SK-N-SH (cell line): ENCODE results near the gene THY1. TPM values are rescaled to one million over a fixed set of nuclear protein-coding genes. Genes with fewer than 3 reads are reported as not detected.

Experiments
- CTCF ChIA-PET: fragments of 300-600, 350-600 bp; formaldehyde crosslinking; extraction: SDS; loops from one replicate; lab custom pipeline; 2021; lab: Yijun Ruan, JAX
- POLR2A ChIA-PET: fragments of 350-600 bp; sonication (Branson Sonifier 250); formaldehyde crosslinking; extraction: SDS; loops from one replicate; lab custom pipeline; 2020; ENCODE audit warnings: antibody characterized with exemption, inconsistent platforms; lab: Yijun Ruan, JAX
- DNase-seq: peaks from one replicate; pipeline ENCODE4 v3.0.0; 2012
- H2AFZ ChIP-seq: fragments of 200-600 bp; sonication (generic); 2 replicates; pipeline ENCODE4 v1.8.1; 2016; ENCODE audit warnings: antibody characterized with exemption, mild to moderate bottlenecking, low read depth
- H3F3A ChIP-seq: fragments of 200-600 bp; sonication (generic); replicated peaks from 2 replicates; pipeline ENCODE3; 2016; ENCODE audit warnings: antibody characterized with exemption, mild to moderate bottlenecking; ENCODE audit not compliant: insufficient read depth
- H3K27ac ChIP-seq, 2 experiments: fragments of 200-500 bp in 1 of 2; fragments of 200-600 bp in 1 of 2; sonication (Bioruptor generic) in 1 of 2; sonication (generic), shearing (Covaris generic) in 1 of 2; 2 replicates each; pipeline versions ENCODE4 v1.5.1 to v1.6.1; 2014 to 2016; ENCODE audit warnings: low read depth in 2 of 2, inconsistent platforms in 1 of 2, low read length in 1 of 2, mild to moderate bottlenecking in 1 of 2, mixed read lengths in 1 of 2
- H3K27me3 ChIP-seq: fragments of 200-600 bp; sonication (generic), shearing (Covaris generic); 2 replicates; pipeline ENCODE4 v1.6.1; 2016; ENCODE audit warnings: mixed run types; ENCODE audit not compliant: insufficient read depth
- H3K36me3 ChIP-seq, 2 experiments: fragments of 200-500 bp in 1 of 2; fragments of 200-600 bp in 1 of 2; sonication (Bioruptor generic) in 1 of 2; sonication (generic) in 1 of 2; replicated peaks in 1 of 2; 2 replicates each; pipeline versions ENCODE3 to v1.5.1; 2014 to 2016; ENCODE audit warnings: low read length in 1 of 2, mild to moderate bottlenecking in 1 of 2; ENCODE audit not compliant: insufficient read depth in 2 of 2, control insufficient read depth in 1 of 2
- H3K4me1 ChIP-seq, 2 experiments: fragments of 200-500 bp in 1 of 2; fragments of 200-600 bp in 1 of 2; sonication (Bioruptor generic) in 1 of 2; sonication (generic), shearing (Covaris generic) in 1 of 2; 2 replicates each; pipeline versions ENCODE4 v1.5.1 to v1.6.1; 2014 to 2016; ENCODE audit warnings: low read depth in 1 of 2, low read length in 1 of 2, mixed run types in 1 of 2; ENCODE audit not compliant: insufficient read depth in 2 of 2, control insufficient read depth in 1 of 2
- H3K4me2 ChIP-seq: fragments of 200-600 bp; sonication (generic), shearing (Covaris generic); 2 replicates; pipeline ENCODE4 v1.6.1; 2017; ENCODE audit warnings: mixed run types
- H3K4me3 ChIP-seq, 2 experiments: fragments of 200-500 bp in 1 of 2; fragments of 200-600 bp in 1 of 2; sonication (Bioruptor generic) in 1 of 2; sonication (generic), shearing (Covaris generic) in 1 of 2; 2 replicates each; pipeline versions ENCODE4 v1.5.1 to v1.8.1; 2014 to 2016; ENCODE audit warnings: low read depth in 2 of 2, inconsistent platforms in 1 of 2, low read length in 1 of 2, mild to moderate bottlenecking in 1 of 2, mixed read lengths in 1 of 2, moderate library complexity in 1 of 2
- H3K79me2 ChIP-seq: fragments of 200-600 bp; sonication (generic); 2 replicates; pipeline ENCODE4 v1.8.1; 2017; ENCODE audit warnings: mild to moderate bottlenecking; ENCODE audit not compliant: insufficient read depth
- H3K9ac ChIP-seq: fragments of 200-600 bp; sonication (generic); 2 replicates; pipeline ENCODE4 v1.6.1; 2017; ENCODE audit warnings: mixed run types
- H3K9me2 ChIP-seq: fragments of 200-600 bp; sonication (generic); 2 replicates; pipeline ENCODE4 v1.6.1; 2017; ENCODE audit warnings: mixed run types
- H3K9me3 ChIP-seq: fragments of 200-600 bp; sonication (generic); 2 replicates; pipeline ENCODE4 v1.6.1; 2017; ENCODE audit warnings: mixed run types, mild to moderate bottlenecking, moderate library complexity
- H4K20me1 ChIP-seq: fragments of 200-600 bp; sonication (generic); 2 replicates; pipeline ENCODE4 v1.6.1; 2017; ENCODE audit warnings: mild to moderate bottlenecking, mixed run types; ENCODE audit not compliant: insufficient read depth
- CTCF ChIP-seq: fragments of 200-600 bp; sonication (generic); IDR thresholded peaks from 2 replicates; pipeline ENCODE4 v1.6.1; 2017; ENCODE audit warnings: antibody characterized with exemption, mild to moderate bottlenecking, moderate library complexity
- EP300 ChIP-seq, 2 experiments: IDR thresholded peaks; 2 replicates each; pipeline versions ENCODE4 v1.4.0 to v1.6.1; 2012; ENCODE audit warnings: borderline replicate concordance in 1 of 2, low read depth in 1 of 2, low read length in 1 of 2
- FOSL2 ChIP-seq: IDR thresholded peaks from 2 replicates; pipeline ENCODE4 v1.4.0; 2012; ENCODE audit warnings: low read depth, mild to moderate bottlenecking, moderate library complexity, borderline replicate concordance
- GABPA ChIP-seq: IDR thresholded peaks from 2 replicates; pipeline ENCODE4 v1.4.0; 2012; ENCODE audit warnings: low read depth, mild to moderate bottlenecking
- IRF3 ChIP-seq: fragments of 150-350 bp; IDR thresholded peaks from 2 replicates; pipeline ENCODE4 v1.6.1; 2016; ENCODE audit warnings: mild to moderate bottlenecking, low read depth, low read length
- JUND ChIP-seq: IDR thresholded peaks from 2 replicates; pipeline ENCODE4 v1.4.0; 2012
- MXI1 ChIP-seq: IDR thresholded peaks from 2 replicates; pipeline ENCODE4 v1.6.1; 2012; ENCODE audit warnings: mild to moderate bottlenecking, low read depth, low read length, improper control_type of control experiment
- NRF1 ChIP-seq: IDR thresholded peaks from 2 replicates; pipeline ENCODE4 v1.6.1; 2012; ENCODE audit warnings: low read depth, mild to moderate bottlenecking, low read length
- POLR2AphosphoS5 ChIP-seq: IDR thresholded peaks from 2 replicates; pipeline ENCODE4 v1.6.1; 2012; ENCODE audit warnings: low read depth, low read length
- RAD21 ChIP-seq: IDR thresholded peaks from 2 replicates; pipeline ENCODE4 v1.6.1; 2012; ENCODE audit warnings: mild to moderate bottlenecking, low read length
- RCOR1 ChIP-seq: fragments of 150-350 bp; IDR thresholded peaks from 2 replicates; pipeline ENCODE4 v1.6.1; 2017; ENCODE audit warnings: antibody characterized with exemption, low read length
- RFX5 ChIP-seq: IDR thresholded peaks from 2 replicates; pipeline ENCODE4 v1.6.1; 2012; ENCODE audit warnings: mild to moderate bottlenecking, improper control_type of control experiment, low read length
- SIN3A ChIP-seq: IDR thresholded peaks from 2 replicates; pipeline ENCODE4 v1.6.1; 2012; ENCODE audit warnings: low read depth, mild to moderate bottlenecking, low read length, moderate library complexity, borderline replicate concordance
- SMC3 ChIP-seq: IDR thresholded peaks from 2 replicates; pipeline ENCODE4 v1.6.1; 2012; ENCODE audit warnings: low read depth, low read length, improper control_type of control experiment
- TAF1 ChIP-seq: IDR thresholded peaks from 2 replicates; pipeline ENCODE4 v1.6.1; 2012; ENCODE audit warnings: low read depth, mild to moderate bottlenecking, low read length, moderate library complexity, borderline replicate concordance
- USF2 ChIP-seq: fragments of 150-350 bp; IDR thresholded peaks from 2 replicates; pipeline ENCODE4 v1.6.1; 2017; ENCODE audit warnings: antibody characterized with exemption, low read length, low read depth, borderline replicate concordance
- YY1 ChIP-seq: IDR thresholded peaks from 2 replicates; pipeline ENCODE4 v1.4.0; 2012; ENCODE audit warnings: low read depth, mild to moderate bottlenecking
- WGBS: methylation state at CpG from one replicate; pipeline ENCODE4 v1.1.6; 2017; ENCODE audit warnings: low lambda C conversion rate; 5-methylcytosine and 5-hydroxymethylcytosine counted together
- polyA plus RNA-seq, 3 experiments: library from polyadenylated mRNA; depleted of rRNA; stranded (reverse); fragments of >200 nt; gene quantifications; 2 replicates each; pipeline ENCODE4 v1.2.3, GENCODE V29; 2012
- TF ChIP-seq, protein P1 (sequence below): IDR thresholded peaks from 2 replicates; pipeline ENCODE4; 2012
- TF ChIP-seq, protein P2 (sequence below): IDR thresholded peaks from 2 replicates; pipeline ENCODE4 v1.4.0; 2012; ENCODE audit warnings: low read depth, borderline replicate concordance
- TF ChIP-seq, protein P3 (sequence below): IDR thresholded peaks from 2 replicates; pipeline ENCODE4 v1.4.0; 2012; ENCODE audit warnings: low read depth

The THY1 gene
- polyA plus RNA-seq, 1 of the 3 experiments (the other 2 are of a cell fraction), result 1,091 TPM

- TF ChIP-seq, protein P1, sequence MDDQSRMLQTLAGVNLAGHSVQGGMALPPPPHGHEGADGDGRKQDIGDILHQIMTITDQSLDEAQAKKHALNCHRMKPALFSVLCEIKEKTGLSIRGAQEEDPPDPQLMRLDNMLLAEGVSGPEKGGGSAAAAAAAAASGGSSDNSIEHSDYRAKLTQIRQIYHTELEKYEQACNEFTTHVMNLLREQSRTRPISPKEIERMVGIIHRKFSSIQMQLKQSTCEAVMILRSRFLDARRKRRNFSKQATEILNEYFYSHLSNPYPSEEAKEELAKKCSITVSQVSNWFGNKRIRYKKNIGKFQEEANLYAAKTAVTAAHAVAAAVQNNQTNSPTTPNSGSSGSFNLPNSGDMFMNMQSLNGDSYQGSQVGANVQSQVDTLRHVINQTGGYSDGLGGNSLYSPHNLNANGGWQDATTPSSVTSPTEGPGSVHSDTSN, result no peak
- no peak for TF ChIP-seq USF2
- TF ChIP-seq TAF1, result no peak
- no peak for TF ChIP-seq POLR2AphosphoS5
- TF ChIP-seq IRF3, result no peak
- TF ChIP-seq GABPA, result no peak
- no peak for TF ChIP-seq JUND
These were observed 40.9 kb downstream of the THY1 start (continued) for GRCh38 chr11:119382101-119382500.

GRCh38 chr11:119381181-119381988 is 41.6 kb downstream of the THY1 start, which contains the start of gene USP2:
Gene USP2 (minus strand): TSS chr11:119381690. CDS start chr11:119373480, 8,210 bp downstream.
- TF ChIP-seq, protein P1, result peak; percentile 4; the same call in 1 of the 2 replicates
- TF ChIP-seq SMC3 (peak; percentile 63), SIN3A (peak; percentile 98), FOSL2 (0 out of 2 replicates have a peak, but pooled peaks have one; percentile 6), USF2 (0 out of 2 replicates have a peak, but pooled peaks have one; percentile 51), NRF1 (no peak), YY1 (no peak), RAD21 (peak; percentile 70), RFX5 (peak; percentile 92), CTCF (peak; percentile 83), MXI1 (peak; percentile 100), RCOR1 (0 out of 2 replicates have a peak, but pooled peaks have one; percentile 13), EP300 (IDR thresholded peaks at IDR 0.05; ENCODE audit: borderline replicate concordance in 1 of 2, low read depth in 1 of 2, low read length in 1 of 2) (no peak)
- TF ChIP-seq, protein P2, sequence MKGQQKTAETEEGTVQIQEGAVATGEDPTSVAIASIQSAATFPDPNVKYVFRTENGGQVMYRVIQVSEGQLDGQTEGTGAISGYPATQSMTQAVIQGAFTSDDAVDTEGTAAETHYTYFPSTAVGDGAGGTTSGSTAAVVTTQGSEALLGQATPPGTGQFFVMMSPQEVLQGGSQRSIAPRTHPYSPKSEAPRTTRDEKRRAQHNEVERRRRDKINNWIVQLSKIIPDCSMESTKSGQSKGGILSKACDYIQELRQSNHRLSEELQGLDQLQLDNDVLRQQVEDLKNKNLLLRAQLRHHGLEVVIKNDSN, result peak; percentile 70; the same call in 1 of the 2 replicates
- TF ChIP-seq, protein P3, sequence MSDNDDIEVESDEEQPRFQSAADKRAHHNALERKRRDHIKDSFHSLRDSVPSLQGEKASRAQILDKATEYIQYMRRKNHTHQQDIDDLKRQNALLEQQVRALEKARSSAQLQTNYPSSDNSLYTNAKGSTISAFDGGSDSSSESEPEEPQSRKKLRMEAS, result peak; percentile 100
- no peaks in the 10 kb centered on the region for H3F3A ChIP-seq
- H3K27ac ChIP-seq, result peak within 1 kb of the TSS in 1 of 2 experiments; percentile 31; a peak in 1 of 4 replicates
- no peaks in the 10 kb centered on the region for H3K9me2 ChIP-seq
- CTCF ChIA-PET, result interaction anchor here (0.7 to 22.5 kb wide), 34 partner anchors 9 to 727 kb away, joined by 3 to 390 read pairs (median 5); partner anchors contain the start of gene C1QTNF5
- POLR2A ChIA-PET, result interaction anchor here (1.2 kb wide), 1 partner anchor 41 kb away, joined by 3 read pairs; the partner anchor contains the start of gene THY1
- H3K9me3 ChIP-seq, result no peaks in the 10 kb centered on the region
- H3K4me2 ChIP-seq, result peak within 1 kb of the TSS; percentile 94
- H3K79me2 ChIP-seq, result no peaks in the 10 kb centered on the region
- H3K9ac ChIP-seq, result peak within 1 kb of the TSS; percentile 37; the same call in 1 of the 2 replicates
- H3K4me1 ChIP-seq, result peaks cover 4 to 42% of the 10 kb centered on the region in 2 experiments; a peak in 3 of 4 replicates
- no peaks in the 10 kb centered on the region for H4K20me1 ChIP-seq
- H3K4me3 ChIP-seq, result peak within 1 kb of the TSS; percentile 57 to 62
- H2AFZ ChIP-seq, result peak within 1 kb of the TSS; percentile 83
- peak; percentile 96 for DNase-seq
- no peaks in the 10 kb centered on the region for H3K36me3 ChIP-seq
- WGBS, result 3% methylated on average over 30 of the region's 54 CpGs
- no peaks in the 10 kb centered on the region for H3K27me3 ChIP-seq
